Measurements from ENCODE around the gene COX8A.

COX8A gene

GRCh38 chr11:64004590-64004984 is 30.2 kb downstream of the COX8A start:
- no peak overlapping the region for H3K4me3 Mint-ChIP-seq
- no peak overlapping the region for H3K27ac Mint-ChIP-seq
- H3K36me3 Mint-ChIP-seq (ENCODE audit: low read depth), result no peaks in the 10 kb centered on the region
- H3K9me3 Mint-ChIP-seq, result no peaks in the 10 kb centered on the region
- H3K4me1 Mint-ChIP-seq, result peaks cover 15% of the 10 kb centered on the region
- H3K27me3 Mint-ChIP-seq, result peaks cover 38% of the 10 kb centered on the region
- DNase-seq, result no peak
- ATAC-seq, result no peak

GRCh38 chr11:64005691-64006090 is 31.3 kb downstream of the COX8A start:
- no peak for ATAC-seq
- no peak overlapping the region for H3K4me3 Mint-ChIP-seq
- no peak overlapping the region for H3K27ac Mint-ChIP-seq
- peaks cover 12% of the 10 kb centered on the region for H3K4me1 Mint-ChIP-seq
- H3K9me3 Mint-ChIP-seq, result peaks cover 5% of the 10 kb centered on the region
- DNase-seq, result no peak
- H3K36me3 Mint-ChIP-seq (ENCODE audit: low read depth), result no peaks in the 10 kb centered on the region
- H3K27me3 Mint-ChIP-seq, result peaks cover 38% of the 10 kb centered on the region

DNA sequence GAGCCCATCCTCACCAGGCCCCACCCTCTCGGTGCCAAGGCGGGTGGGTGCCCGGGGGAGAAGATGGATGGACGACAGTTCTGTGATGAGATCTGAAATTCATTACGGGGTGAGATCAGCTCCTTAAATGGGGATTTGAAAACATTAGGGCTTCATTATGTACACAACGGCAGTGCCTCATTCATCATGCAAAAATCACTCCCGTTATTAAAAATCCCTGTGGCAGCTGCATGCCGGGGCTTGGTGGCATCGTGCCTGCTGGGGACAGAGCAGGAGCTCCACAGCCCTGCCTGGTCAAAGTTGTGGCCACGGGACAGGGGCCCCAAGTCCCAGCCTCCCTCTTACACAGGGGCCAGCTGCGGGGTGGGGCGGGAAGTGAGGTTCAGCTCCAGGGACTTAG is 32.0 kb downstream of the COX8A start:
- peaks cover 36% of the 10 kb centered on the region for H3K27me3 Mint-ChIP-seq
- H3K4me1 Mint-ChIP-seq, result peaks cover 10% of the 10 kb centered on the region
- H3K36me3 Mint-ChIP-seq (ENCODE audit: low read depth), result no peaks in the 10 kb centered on the region
- no peak overlapping the region for H3K4me3 Mint-ChIP-seq
- H3K27ac Mint-ChIP-seq, result no peak overlapping the region
- DNase-seq (no peak), ATAC-seq (no peak)
- peaks cover 7% of the 10 kb centered on the region for H3K9me3 Mint-ChIP-seq

DNA sequence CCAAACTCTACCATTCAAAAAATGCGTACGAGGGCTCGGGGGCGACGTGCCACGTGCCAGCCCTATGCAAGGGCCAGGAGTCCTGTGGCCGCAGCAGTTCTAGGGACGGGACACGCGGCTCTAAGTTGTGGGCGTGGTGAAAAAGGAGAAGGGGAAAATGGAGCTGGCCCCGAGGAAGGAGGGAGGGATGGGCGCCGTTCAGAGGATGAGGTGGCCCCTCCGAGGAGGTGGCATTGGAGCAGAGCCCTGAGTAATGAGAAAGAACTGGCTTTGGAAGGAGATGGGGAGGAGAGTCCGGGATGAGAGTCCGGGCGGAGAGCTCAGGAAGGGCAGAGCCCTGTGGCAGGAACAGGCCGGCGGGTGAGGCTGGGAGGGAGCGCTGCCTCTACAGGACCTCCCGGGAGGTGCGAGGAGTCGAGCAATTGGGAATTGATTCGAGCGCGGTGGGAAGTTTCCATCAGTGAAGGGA is 32.8 kb downstream of the COX8A start:
- no peak for ATAC-seq
- Mint-ChIP-seq H3K36me3 (ENCODE audit: low read depth) (no peaks in the 10 kb centered on the region), H3K4me3 (peak overlapping the region; percentile 19), H3K27ac (peak overlapping the region; percentile 9), H3K9me3 (peaks cover 7% of the 10 kb centered on the region), H3K4me1 (peaks cover 10% of the 10 kb centered on the region), H3K27me3 (peaks cover 31% of the 10 kb centered on the region)
- no peak for DNase-seq

- ATAC-seq, result peak; percentile 30
- H3K27me3 Mint-ChIP-seq, result peaks cover 31% of the 10 kb centered on the region
- H3K27ac Mint-ChIP-seq, result no peak overlapping the region
- H3K4me1 Mint-ChIP-seq, result peaks cover 10% of the 10 kb centered on the region
- H3K36me3 Mint-ChIP-seq (ENCODE audit: low read depth), result no peaks in the 10 kb centered on the region
- H3K9me3 Mint-ChIP-seq, result peaks cover 7% of the 10 kb centered on the region
- H3K4me3 Mint-ChIP-seq, result peak overlapping the region; percentile 32
- DNase-seq, result peak; percentile 14
These were observed 33.3 kb downstream of the COX8A start for GRCh38 chr11:64007629-64008282.

- no peak for DNase-seq
- Mint-ChIP-seq H3K4me3 (no peak overlapping the region), H3K9me3 (peaks cover 7% of the 10 kb centered on the region), H3K27me3 (peaks cover 31% of the 10 kb centered on the region), H3K27ac (no peak overlapping the region), H3K36me3 (ENCODE audit: low read depth) (no peaks in the 10 kb centered on the region), H3K4me1 (peaks cover 10% of the 10 kb centered on the region)
- ATAC-seq, result no peak
These were observed 34.0 kb downstream of the COX8A start for GRCh38 chr11:64008283-64008913.

- Mint-ChIP-seq H3K4me3 (no peak overlapping the region), H3K27me3 (peaks cover 31% of the 10 kb centered on the region), H3K4me1 (peaks cover 10% of the 10 kb centered on the region), H3K36me3 (ENCODE audit: low read depth) (no peaks in the 10 kb centered on the region), H3K9me3 (peaks cover 7% of the 10 kb centered on the region), H3K27ac (no peak overlapping the region)
- ATAC-seq, result no peak
- no peak for DNase-seq
These were observed 34.7 kb downstream of the COX8A start for GRCh38 chr11:64008914-64009633.

GRCh38 chr11:64009710-64010109 is 35.3 kb downstream of the COX8A start:
- ATAC-seq, result no peak
- no peaks in the 10 kb centered on the region for H3K36me3 Mint-ChIP-seq (ENCODE audit: low read depth)
- peaks cover 31% of the 10 kb centered on the region for H3K27me3 Mint-ChIP-seq

GRCh38 chr11:64010783-64011182 is 36.4 kb downstream of the COX8A start:
- H3K27ac Mint-ChIP-seq, result no peak overlapping the region
- no peak for DNase-seq
- H3K4me1 Mint-ChIP-seq, result peaks cover 10% of the 10 kb centered on the region
- no peak overlapping the region for H3K4me3 Mint-ChIP-seq
- ATAC-seq, result no peak
- no peaks in the 10 kb centered on the region for H3K36me3 Mint-ChIP-seq (ENCODE audit: low read depth)
- H3K9me3 Mint-ChIP-seq, result peaks cover 7% of the 10 kb centered on the region
- peaks cover 28% of the 10 kb centered on the region for H3K27me3 Mint-ChIP-seq

More at GRCh38 chr11:64009710-64010109, 35.3 kb downstream of the COX8A start:
- H3K4me3 Mint-ChIP-seq, result no peak overlapping the region
- DNase-seq, result no peak
- no peak overlapping the region for H3K27ac Mint-ChIP-seq
- H3K4me1 Mint-ChIP-seq, result peaks cover 10% of the 10 kb centered on the region
- peaks cover 7% of the 10 kb centered on the region for H3K9me3 Mint-ChIP-seq

GRCh38 chr11:64011371-64011770 is 37.0 kb downstream of the COX8A start:
- Mint-ChIP-seq H3K27me3 (peaks cover 25% of the 10 kb centered on the region), H3K4me1 (peaks cover 10% of the 10 kb centered on the region), H3K36me3 (ENCODE audit: low read depth) (no peaks in the 10 kb centered on the region), H3K4me3 (no peak overlapping the region), H3K27ac (no peak overlapping the region), H3K9me3 (peaks cover 7% of the 10 kb centered on the region)
- ATAC-seq, result no peak
- DNase-seq, result no peak

DNA sequence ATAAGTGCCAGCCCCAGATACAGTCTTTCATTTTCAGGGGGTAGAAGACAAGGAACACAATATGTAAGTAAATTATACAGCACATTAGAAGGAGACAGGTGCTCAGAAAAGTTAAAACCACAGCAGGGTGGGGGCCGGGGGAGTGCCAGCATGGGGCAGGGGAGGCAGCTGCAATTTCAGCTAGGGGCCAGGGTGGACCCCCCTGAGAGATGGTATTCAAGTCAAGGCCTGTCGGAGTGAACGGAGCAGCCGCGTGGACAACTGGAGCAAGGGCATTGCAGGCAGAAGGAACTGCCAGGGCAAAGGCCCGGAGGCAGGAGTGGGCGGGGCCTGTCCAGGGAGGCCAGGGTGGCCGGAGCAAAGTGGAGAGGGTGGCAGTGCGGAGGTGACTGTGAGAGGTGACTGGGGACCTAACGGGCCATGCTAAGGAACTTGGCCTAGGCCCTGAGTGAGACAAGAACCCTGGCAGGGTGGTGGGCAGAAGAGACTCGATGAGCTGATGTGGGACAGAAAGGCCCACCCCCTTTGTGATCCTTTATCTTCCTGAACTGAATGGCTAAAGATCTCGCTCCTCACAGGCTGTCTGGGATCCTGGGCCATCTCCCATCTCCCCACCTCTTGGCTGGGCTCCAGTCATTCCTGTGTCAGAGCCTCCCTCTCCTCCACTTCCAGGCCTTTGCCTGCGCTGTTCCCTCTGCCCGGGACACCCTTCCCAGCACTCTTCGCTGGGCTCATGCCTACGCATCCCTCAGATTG is 38.9 kb downstream of the COX8A start:
- peaks cover 7% of the 10 kb centered on the region for H3K9me3 Mint-ChIP-seq
- H3K27me3 Mint-ChIP-seq, result peaks cover 7% of the 10 kb centered on the region
- no peak for ATAC-seq
- no peak for DNase-seq
- H3K4me1 Mint-ChIP-seq, result no peaks in the 10 kb centered on the region
- no peaks in the 10 kb centered on the region for H3K36me3 Mint-ChIP-seq (ENCODE audit: low read depth)
- no peak overlapping the region for H3K4me3 Mint-ChIP-seq
- no peak overlapping the region for H3K27ac Mint-ChIP-seq

GRCh38 chr11:64014356-64014755 is 39.9 kb downstream of the COX8A start:
- DNase-seq (no peak), ATAC-seq (no peak)
- Mint-ChIP-seq H3K36me3 (ENCODE audit: low read depth) (no peaks in the 10 kb centered on the region), H3K27ac (no peak overlapping the region), H3K27me3 (no peaks in the 10 kb centered on the region), H3K4me1 (no peaks in the 10 kb centered on the region), H3K4me3 (no peak overlapping the region), H3K9me3 (peaks cover 7% of the 10 kb centered on the region)

DNA sequence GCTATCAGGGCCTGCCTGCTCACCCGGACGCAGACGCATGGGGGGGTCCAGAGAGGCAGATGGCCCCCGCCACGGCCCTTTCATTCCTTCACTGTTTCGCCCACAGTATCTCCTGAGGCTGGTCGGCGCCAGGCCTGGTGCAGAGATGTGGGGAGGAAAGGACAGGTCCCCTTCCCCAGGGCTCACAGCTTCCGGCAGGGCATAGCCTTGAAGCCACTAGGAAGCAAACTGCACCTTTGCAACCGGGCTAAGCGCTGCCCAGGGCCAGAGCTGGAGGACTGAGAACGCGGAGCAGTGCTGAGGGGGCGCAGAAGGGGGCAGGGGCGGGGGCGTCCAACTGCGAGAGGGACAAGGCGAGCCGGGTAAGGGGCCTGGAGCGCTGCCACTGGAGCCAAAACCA is 41.1 kb downstream of the COX8A start:
- H3K9me3 Mint-ChIP-seq, result peaks cover 4% of the 10 kb centered on the region
- no peak overlapping the region for H3K27ac Mint-ChIP-seq
- H3K4me3 Mint-ChIP-seq, result no peak overlapping the region
- H3K4me1 Mint-ChIP-seq, result no peaks in the 10 kb centered on the region
- no peaks in the 10 kb centered on the region for H3K36me3 Mint-ChIP-seq (ENCODE audit: low read depth)
- ATAC-seq (no peak), DNase-seq (no peak)
- no peaks in the 10 kb centered on the region for H3K27me3 Mint-ChIP-seq

DNA sequence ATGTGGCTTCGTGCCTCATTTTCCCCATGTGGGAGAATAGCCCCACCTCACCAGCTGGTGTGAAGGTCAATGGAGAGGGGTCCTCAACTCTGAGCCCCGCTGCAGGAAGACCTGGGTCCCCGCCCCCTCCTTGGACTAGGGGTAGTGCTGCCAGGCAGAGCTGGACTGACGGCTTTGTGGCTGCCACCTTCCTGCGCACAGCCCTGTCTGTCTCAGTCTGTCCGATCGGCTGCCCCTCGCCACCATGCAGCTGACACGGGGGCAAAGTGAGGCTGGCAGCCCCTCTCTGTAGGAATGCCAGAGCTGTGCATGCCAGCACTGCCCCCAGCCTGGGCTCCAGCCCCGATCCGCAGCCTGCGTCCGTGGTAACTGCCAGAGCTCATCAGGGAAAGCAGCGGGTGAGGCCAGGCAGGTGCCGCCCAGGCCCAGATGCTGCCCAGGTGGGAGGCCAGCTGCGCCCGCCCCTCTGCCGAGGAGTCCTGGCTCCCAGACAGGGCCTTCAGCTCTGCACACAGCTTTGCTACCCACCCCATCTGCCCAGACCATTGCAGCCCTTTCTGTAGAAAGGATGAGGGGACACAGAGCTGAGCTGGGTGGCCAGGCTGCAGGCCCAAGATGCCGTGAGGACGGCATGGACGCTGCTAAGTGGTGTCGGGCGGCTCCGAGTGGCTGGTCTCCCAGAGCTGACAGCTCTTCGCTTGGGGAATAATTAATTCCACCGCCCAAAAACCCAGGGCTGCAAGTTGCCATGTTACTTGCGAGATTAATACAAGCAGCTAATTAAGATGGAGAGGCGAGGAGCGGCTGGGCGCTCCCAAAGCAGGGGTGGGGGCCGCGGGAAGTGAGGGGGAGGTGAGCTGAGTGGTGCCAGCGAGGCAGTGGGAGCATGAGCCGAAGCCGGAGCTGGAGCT is 41.8 kb downstream of the COX8A start:
- Mint-ChIP-seq H3K4me3 (no peak overlapping the region), H3K4me1 (no peaks in the 10 kb centered on the region), H3K27me3 (no peaks in the 10 kb centered on the region), H3K27ac (no peak overlapping the region), H3K36me3 (ENCODE audit: low read depth) (no peaks in the 10 kb centered on the region), H3K9me3 (no peaks in the 10 kb centered on the region)
- DNase-seq (no peak), ATAC-seq (no peak)

Data from activated naive CD8-positive, alpha-beta T cell treated with anti-CD3 and anti-CD28 coated beads, Interleukin-2, amount 50 U/mL, for 24 hours (primary cell).